HG02981 (cell line): ENCODE data around the gene STARD8.
"Not testable (repeated sequence)": the region's sequence is repeated elsewhere in the genome, so short reads cannot be mapped to it uniquely, and the experiment has no call there.

Experiments
- ATAC-seq: cut with Tn5 transposase; IDR thresholded peaks from one replicate; pipeline ENCODE4 v1.9.1; 2021; ENCODE audit warnings: mild to moderate bottlenecking, moderate library complexity; ENCODE audit not compliant: unreplicated experiment

STARD8 gene

GRCh38 chrX:68659385-68659784, 11.9 kb downstream of the STARD8 start:
- ATAC-seq, result no peak

GRCh38 chrX:68659786-68660185, 12.3 kb downstream of the STARD8 start:
- no peak for ATAC-seq

GRCh38 chrX:68660746-68661145, 13.3 kb downstream of the STARD8 start:
- no peak for ATAC-seq

GRCh38 chrX:68665502-68665901, 18.0 kb downstream of the STARD8 start:
- no peak for ATAC-seq

GRCh38 chrX:68666580-68666979, 19.1 kb downstream of the STARD8 start:
- no peak for ATAC-seq

GRCh38 chrX:68669094-68669860, 21.8 kb downstream of the STARD8 start:
- ATAC-seq, result no peak

- ATAC-seq, result no peak
These were observed 22.4 kb downstream of the STARD8 start for GRCh38 chrX:68669871-68670270.

- ATAC-seq, result no peak
These were observed 23.8 kb downstream of the STARD8 start for GRCh38 chrX:68671221-68671620.

- ATAC-seq, result no peak
These were observed 25.3 kb downstream of the STARD8 start for GRCh38 chrX:68672581-68673318.

GRCh38 chrX:68675571-68675970, 28.1 kb downstream of the STARD8 start:
- no peak for ATAC-seq

- no peak for ATAC-seq
These were observed 28.9 kb downstream of the STARD8 start for GRCh38 chrX:68676335-68676734.

- ATAC-seq, result no peak
These were observed 30.5 kb downstream of the STARD8 start for GRCh38 chrX:68677998-68678397.

GRCh38 chrX:68681443-68681941, 34.0 kb downstream of the STARD8 start:
- no peak for ATAC-seq

- no peak for ATAC-seq
These were observed 35.3 kb downstream of the STARD8 start for GRCh38 chrX:68682790-68683189.

- no peak for ATAC-seq
These were observed 36.1 kb downstream of the STARD8 start for GRCh38 chrX:68683580-68683979.

- no peak for ATAC-seq
These were observed 36.9 kb downstream of the STARD8 start for GRCh38 chrX:68684291-68684918.

- ATAC-seq, result no peak
These were observed 37.4 kb downstream of the STARD8 start for GRCh38 chrX:68684919-68685304.

GRCh38 chrX:68685685-68686084, 38.2 kb downstream of the STARD8 start:
- no peak for ATAC-seq

- no peak for ATAC-seq
These were observed 38.9 kb downstream of the STARD8 start for GRCh38 chrX:68686097-68686977.

- not testable (repeated sequence) for ATAC-seq
These were observed 41.5 kb downstream of the STARD8 start for GRCh38 chrX:68688931-68689330.
